ENCODE data around the gene TMEM9. TPM values are rescaled to one million over a fixed set of nuclear protein-coding genes. Genes with fewer than 3 reads are reported as not detected.

The TMEM9 gene
- total RNA-seq, 1 experiment from 2014 or later: 50.2 TPM

DNA sequence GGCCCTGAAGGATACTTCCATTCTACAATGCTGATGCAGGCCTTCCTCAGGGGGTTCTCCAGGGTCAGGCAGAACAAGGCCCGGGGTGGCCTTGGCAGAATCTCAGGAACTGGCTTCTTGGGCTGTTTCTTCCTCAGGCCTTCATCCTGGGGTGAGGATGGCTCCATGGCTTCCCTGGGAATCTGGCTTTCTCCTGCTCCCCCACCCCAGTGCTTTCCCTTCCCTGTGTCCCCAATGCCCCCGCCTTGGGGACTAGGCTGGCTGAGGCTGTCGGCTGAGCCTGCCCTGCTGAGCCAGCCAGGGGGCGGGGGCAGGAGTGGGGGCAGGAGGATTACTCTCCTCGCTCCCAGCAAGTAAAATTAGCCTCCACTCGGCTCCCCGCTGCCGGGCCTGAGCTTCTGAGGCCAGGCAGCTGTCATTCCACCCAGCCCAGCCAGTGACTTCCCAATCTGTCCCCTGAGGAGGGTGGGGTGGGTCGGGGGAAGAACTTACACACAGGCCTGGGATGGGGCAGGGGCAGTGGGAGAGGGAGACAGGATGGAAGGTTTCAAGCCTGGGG, 42.0 kb downstream of the TMEM9 start, which contains the start of gene CACNA1S:
TSS of gene CACNA1S (minus strand) at position 254 of the 559 bp plus-strand sequence. CDS start at position 167, 87 bp downstream.
- no TSS peak for BruUV-seq (replicated peaks)
- Histone ChIP-seq H3K4me1 (ENCODE audit: control insufficient read depth, insufficient read depth, low read length) (peaks cover 3% of the 10 kb centered on the region; the same call in 1 of the 2 replicates), H3K36me3 (ENCODE audit: control insufficient read depth, insufficient read depth, low read length) (no peaks in the 10 kb centered on the region), H3K9me3 (ENCODE audit: control insufficient read depth, insufficient read depth, low read depth, low read length) (no peaks in the 10 kb centered on the region), H3K27ac (ENCODE audit: low read length) (no peak within 1 kb of the TSS), H3K27me3 (ENCODE audit: control insufficient read depth, insufficient read depth, low read length) (no peaks in the 10 kb centered on the region), H3K4me3 (ENCODE audit: low read depth in 2 of 2, low read length in 2 of 2) (no peak within 1 kb of the TSS)
- ChIA-PET POLR2A (no interaction called here), CTCF (interaction anchor here (1.6 kb wide), 1 partner anchor 133 kb away, joined by 5 read pairs; no protein-coding TSS in a partner anchor)
- ATAC-seq (no peak), DNase-seq (ENCODE audit: low read depth, low spot score) (no peak)
- intact Hi-C loops (cut with micrococcal nuclease; ENCODE audit: unreplicated experiment) (loop anchor here (5.0 kb wide), 1 partner anchor 135 kb away; no protein-coding TSS in a partner anchor), in situ Hi-C loops (cut with HindIII; ENCODE audit: low pct_unique_long_range_greater_than_20kb, low sequenced_read_pairs) (no loop called here)
- TF ChIP-seq, protein P1, sequence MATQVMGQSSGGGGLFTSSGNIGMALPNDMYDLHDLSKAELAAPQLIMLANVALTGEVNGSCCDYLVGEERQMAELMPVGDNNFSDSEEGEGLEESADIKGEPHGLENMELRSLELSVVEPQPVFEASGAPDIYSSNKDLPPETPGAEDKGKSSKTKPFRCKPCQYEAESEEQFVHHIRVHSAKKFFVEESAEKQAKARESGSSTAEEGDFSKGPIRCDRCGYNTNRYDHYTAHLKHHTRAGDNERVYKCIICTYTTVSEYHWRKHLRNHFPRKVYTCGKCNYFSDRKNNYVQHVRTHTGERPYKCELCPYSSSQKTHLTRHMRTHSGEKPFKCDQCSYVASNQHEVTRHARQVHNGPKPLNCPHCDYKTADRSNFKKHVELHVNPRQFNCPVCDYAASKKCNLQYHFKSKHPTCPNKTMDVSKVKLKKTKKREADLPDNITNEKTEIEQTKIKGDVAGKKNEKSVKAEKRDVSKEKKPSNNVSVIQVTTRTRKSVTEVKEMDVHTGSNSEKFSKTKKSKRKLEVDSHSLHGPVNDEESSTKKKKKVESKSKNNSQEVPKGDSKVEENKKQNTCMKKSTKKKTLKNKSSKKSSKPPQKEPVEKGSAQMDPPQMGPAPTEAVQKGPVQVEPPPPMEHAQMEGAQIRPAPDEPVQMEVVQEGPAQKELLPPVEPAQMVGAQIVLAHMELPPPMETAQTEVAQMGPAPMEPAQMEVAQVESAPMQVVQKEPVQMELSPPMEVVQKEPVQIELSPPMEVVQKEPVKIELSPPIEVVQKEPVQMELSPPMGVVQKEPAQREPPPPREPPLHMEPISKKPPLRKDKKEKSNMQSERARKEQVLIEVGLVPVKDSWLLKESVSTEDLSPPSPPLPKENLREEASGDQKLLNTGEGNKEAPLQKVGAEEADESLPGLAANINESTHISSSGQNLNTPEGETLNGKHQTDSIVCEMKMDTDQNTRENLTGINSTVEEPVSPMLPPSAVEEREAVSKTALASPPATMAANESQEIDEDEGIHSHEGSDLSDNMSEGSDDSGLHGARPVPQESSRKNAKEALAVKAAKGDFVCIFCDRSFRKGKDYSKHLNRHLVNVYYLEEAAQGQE (IDR thresholded peaks at IDR 0.05; ENCODE audit: insufficient read depth in 1 of 2, low read depth in 2 of 2, low read length in 1 of 2): no peak
- TF ChIP-seq SIN3A (IDR thresholded peaks at IDR 0.05; ENCODE audit: borderline replicate concordance, insufficient read depth, low read depth, low read length): no peak
- TF ChIP-seq POLR2AphosphoS5 (IDR thresholded peaks at IDR 0.05; ENCODE audit: low read depth, low read length): no peak
- TF ChIP-seq, protein P2, sequence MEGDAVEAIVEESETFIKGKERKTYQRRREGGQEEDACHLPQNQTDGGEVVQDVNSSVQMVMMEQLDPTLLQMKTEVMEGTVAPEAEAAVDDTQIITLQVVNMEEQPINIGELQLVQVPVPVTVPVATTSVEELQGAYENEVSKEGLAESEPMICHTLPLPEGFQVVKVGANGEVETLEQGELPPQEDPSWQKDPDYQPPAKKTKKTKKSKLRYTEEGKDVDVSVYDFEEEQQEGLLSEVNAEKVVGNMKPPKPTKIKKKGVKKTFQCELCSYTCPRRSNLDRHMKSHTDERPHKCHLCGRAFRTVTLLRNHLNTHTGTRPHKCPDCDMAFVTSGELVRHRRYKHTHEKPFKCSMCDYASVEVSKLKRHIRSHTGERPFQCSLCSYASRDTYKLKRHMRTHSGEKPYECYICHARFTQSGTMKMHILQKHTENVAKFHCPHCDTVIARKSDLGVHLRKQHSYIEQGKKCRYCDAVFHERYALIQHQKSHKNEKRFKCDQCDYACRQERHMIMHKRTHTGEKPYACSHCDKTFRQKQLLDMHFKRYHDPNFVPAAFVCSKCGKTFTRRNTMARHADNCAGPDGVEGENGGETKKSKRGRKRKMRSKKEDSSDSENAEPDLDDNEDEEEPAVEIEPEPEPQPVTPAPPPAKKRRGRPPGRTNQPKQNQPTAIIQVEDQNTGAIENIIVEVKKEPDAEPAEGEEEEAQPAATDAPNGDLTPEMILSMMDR (IDR thresholded peaks at IDR 0.05): no peak
- no peak for TF ChIP-seq TCF7L2 (IDR thresholded peaks at IDR 0.05; ENCODE audit: low read depth, low read length)

DNA sequence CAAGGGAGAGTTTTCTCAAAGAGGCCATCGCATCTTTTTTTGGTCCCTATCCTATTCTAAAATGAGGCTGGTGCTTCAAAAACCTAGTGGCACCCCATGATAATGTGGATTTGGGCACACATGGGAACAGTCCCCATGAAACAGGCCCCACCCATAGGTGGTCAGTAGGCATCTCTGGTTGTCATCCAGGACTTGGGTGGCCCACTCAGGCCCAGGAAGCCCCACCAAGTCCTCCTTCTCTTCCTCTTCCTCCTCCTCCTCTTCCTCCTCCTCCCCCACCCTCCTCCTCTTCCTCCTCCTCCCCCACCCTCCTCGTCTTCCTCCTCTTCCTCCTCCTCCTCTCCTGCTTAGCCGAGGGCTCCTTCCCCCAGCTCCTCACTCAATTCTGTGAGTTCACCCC, 42.6 kb downstream of the TMEM9 start:
- ATAC-seq (no peak), DNase-seq (ENCODE audit: low read depth, low spot score) (no peak)
- H3K27me3 ChIP-seq (ENCODE audit: control insufficient read depth, insufficient read depth, low read length): no peaks in the 10 kb centered on the region
- TF ChIP-seq SIN3A (IDR thresholded peaks at IDR 0.05; ENCODE audit: borderline replicate concordance, insufficient read depth, low read depth, low read length) (no peak), TCF7L2 (IDR thresholded peaks at IDR 0.05; ENCODE audit: low read depth, low read length) (no peak), POLR2AphosphoS5 (IDR thresholded peaks at IDR 0.05; ENCODE audit: low read depth, low read length) (no peak)
- TF ChIP-seq, protein P2 (IDR thresholded peaks at IDR 0.05): no peak
- TF ChIP-seq, protein P1 (IDR thresholded peaks at IDR 0.05; ENCODE audit: insufficient read depth in 1 of 2, low read depth in 2 of 2, low read length in 1 of 2): no peak
- in situ Hi-C loops (cut with HindIII; ENCODE audit: low pct_unique_long_range_greater_than_20kb, low sequenced_read_pairs) (no loop called here), intact Hi-C loops (cut with micrococcal nuclease; ENCODE audit: unreplicated experiment) (loop anchor here (5.0 kb wide), 1 partner anchor 134 kb away; no protein-coding TSS in a partner anchor)
- BruUV-seq (replicated peaks): no TSS peak
- ChIA-PET POLR2A (no interaction called here), CTCF (interaction anchor here (0.7 kb wide), 1 partner anchor 33 kb away, joined by 3 read pairs; no protein-coding TSS in a partner anchor)
- H3K4me3 ChIP-seq (ENCODE audit: low read depth in 2 of 2, low read length in 2 of 2): no peak overlapping the region
- peaks cover 3% of the 10 kb centered on the region; the same call in 1 of the 2 replicates for H3K4me1 ChIP-seq (ENCODE audit: control insufficient read depth, insufficient read depth, low read length)
- H3K27ac ChIP-seq (ENCODE audit: low read length): no peak overlapping the region
- H3K9me3 ChIP-seq (ENCODE audit: control insufficient read depth, insufficient read depth, low read depth, low read length): no peaks in the 10 kb centered on the region
- H3K36me3 ChIP-seq (ENCODE audit: control insufficient read depth, insufficient read depth, low read length): no peaks in the 10 kb centered on the region
